ENCODE data around the gene CDKN1C. TPM values are rescaled to one million over a fixed set of nuclear protein-coding genes. Genes with fewer than 3 reads are reported as not detected.

The CDKN1C gene
- total RNA-seq, 1 experiment from 2014 or later: 2.9 TPM

GRCh38 chr11:2916892-2917645 lies 31.5 kb upstream of the CDKN1C start:
- POLR2A ChIA-PET (ENCODE audit: low non-redundant PET): no interaction called here
- intact Hi-C loops (cut with micrococcal nuclease; ENCODE audit: unreplicated experiment): no loop called here

DNA sequence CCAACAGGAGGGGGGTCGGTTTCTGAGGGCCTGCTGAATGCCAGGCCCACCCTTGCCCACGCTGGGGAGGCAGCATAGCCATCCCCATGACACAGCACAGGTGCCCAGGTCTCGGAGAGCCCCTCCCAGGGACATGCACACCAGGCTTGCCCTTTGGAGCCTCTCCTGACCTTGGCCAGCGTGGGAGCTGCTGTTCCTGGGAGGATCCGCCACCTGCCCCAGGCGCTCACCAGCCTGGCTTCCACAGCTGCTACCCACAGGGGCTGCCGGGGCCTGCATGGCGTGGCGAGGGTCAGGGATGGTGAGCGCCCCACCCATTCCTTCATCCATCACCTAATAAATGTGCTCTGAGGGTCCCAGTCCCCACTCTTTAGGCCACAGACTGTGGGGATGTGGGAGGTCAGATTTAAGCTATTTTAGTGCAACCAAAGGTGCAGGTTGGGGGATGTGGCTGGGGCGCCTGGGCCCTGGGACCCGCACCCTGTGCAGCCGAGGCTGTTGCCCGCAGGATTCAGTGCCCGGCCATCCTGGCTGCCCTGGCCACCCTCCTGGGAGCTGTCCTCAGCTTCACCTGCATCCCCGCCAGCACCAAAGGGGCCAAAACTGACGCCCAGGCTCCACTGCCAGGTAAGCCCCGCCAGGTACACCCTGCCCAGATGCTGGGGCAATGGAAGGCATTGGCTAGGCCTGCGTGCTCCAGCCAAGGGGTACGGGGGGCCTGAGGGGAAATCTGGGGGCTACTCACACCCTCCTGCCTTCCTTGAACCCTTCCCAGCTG lies 30.7 kb upstream of the CDKN1C start:
- POLR2A ChIA-PET (ENCODE audit: low non-redundant PET): no interaction called here
- no peak for DNase-seq (ENCODE audit: low spot score)
- Histone ChIP-seq H3K27ac (ENCODE audit: low read depth, low read length, poor library complexity, severe bottlenecking) (no peak overlapping the region), H3K4me1 (ENCODE audit: insufficient read depth, low read length, poor library complexity, severe bottlenecking) (peaks cover 6% of the 10 kb centered on the region), H3K9me3 (ENCODE audit: low read depth, low read length, poor library complexity, severe bottlenecking) (no peaks in the 10 kb centered on the region), H3K36me3 (ENCODE audit: insufficient read depth, low read length, poor library complexity, severe bottlenecking) (no peaks in the 10 kb centered on the region), H3K4me3 (ENCODE audit: low read depth, low read length, poor library complexity, severe bottlenecking) (no peak overlapping the region), H3K27me3 (replicated peaks; ENCODE audit: insufficient read depth, low read depth, low read length, poor library complexity) (no peaks in the 10 kb centered on the region)
- no peak for TF ChIP-seq EZH2 (IDR thresholded peaks at IDR 0.05; ENCODE audit: borderline replicate concordance, low read depth, low read length, poor library complexity, severe bottlenecking)
- no peak for TF ChIP-seq CTCF (conservative IDR thresholded peaks at IDR 0.05; ENCODE audit: low read depth, low read length)
- no TSS peak for BruUV-seq (replicated peaks)
- CTCF ChIA-PET: no interaction called here
- intact Hi-C loops (cut with micrococcal nuclease; ENCODE audit: unreplicated experiment): no loop called here

More at GRCh38 chr11:2916892-2917645, 31.5 kb upstream of the CDKN1C start:
- H3K27ac ChIP-seq (ENCODE audit: low read depth, low read length, poor library complexity, severe bottlenecking): no peak overlapping the region
- CTCF ChIA-PET: no interaction called here
- TF ChIP-seq EZH2 (IDR thresholded peaks at IDR 0.05; ENCODE audit: borderline replicate concordance, low read depth, low read length, poor library complexity, severe bottlenecking) (no peak), CTCF (conservative IDR thresholded peaks at IDR 0.05; ENCODE audit: low read depth, low read length) (no peak)
- peaks cover 6% of the 10 kb centered on the region for H3K4me1 ChIP-seq (ENCODE audit: insufficient read depth, low read length, poor library complexity, severe bottlenecking)
- no peak overlapping the region for H3K4me3 ChIP-seq (ENCODE audit: low read depth, low read length, poor library complexity, severe bottlenecking)
- H3K27me3 ChIP-seq (replicated peaks; ENCODE audit: insufficient read depth, low read depth, low read length, poor library complexity): no peaks in the 10 kb centered on the region
- no peaks in the 10 kb centered on the region for H3K36me3 ChIP-seq (ENCODE audit: insufficient read depth, low read length, poor library complexity, severe bottlenecking)
- no TSS peak for BruUV-seq (replicated peaks)
- no peak for DNase-seq (ENCODE audit: low spot score)
- no peaks in the 10 kb centered on the region for H3K9me3 ChIP-seq (ENCODE audit: low read depth, low read length, poor library complexity, severe bottlenecking)

- Histone ChIP-seq H3K27me3 (replicated peaks; ENCODE audit: insufficient read depth, low read depth, low read length, poor library complexity) (no peaks in the 10 kb centered on the region), H3K4me1 (ENCODE audit: insufficient read depth, low read length, poor library complexity, severe bottlenecking) (peaks cover 6% of the 10 kb centered on the region), H3K4me3 (ENCODE audit: low read depth, low read length, poor library complexity, severe bottlenecking) (no peak overlapping the region), H3K36me3 (ENCODE audit: insufficient read depth, low read length, poor library complexity, severe bottlenecking) (no peaks in the 10 kb centered on the region), H3K9me3 (ENCODE audit: low read depth, low read length, poor library complexity, severe bottlenecking) (no peaks in the 10 kb centered on the region), H3K27ac (ENCODE audit: low read depth, low read length, poor library complexity, severe bottlenecking) (no peak overlapping the region)
- BruUV-seq (replicated peaks): no TSS peak
- ChIA-PET POLR2A (ENCODE audit: low non-redundant PET) (no interaction called here), CTCF (no interaction called here)
- no peak for DNase-seq (ENCODE audit: low spot score)
- TF ChIP-seq CTCF (conservative IDR thresholded peaks at IDR 0.05; ENCODE audit: low read depth, low read length) (no peak), EZH2 (IDR thresholded peaks at IDR 0.05; ENCODE audit: borderline replicate concordance, low read depth, low read length, poor library complexity, severe bottlenecking) (no peak)
- intact Hi-C loops (cut with micrococcal nuclease; ENCODE audit: unreplicated experiment): no loop called here
Observed at GRCh38 chr11:2915473-2915872, 29.9 kb upstream of the CDKN1C start.
